HL-60 (cell line): ENCODE results near the gene RAB31.
"Not testable (repeated sequence)": the region's sequence is repeated elsewhere in the genome, so short reads cannot be mapped to it uniquely, and the experiment has no call there.

Source experiments
- CTCF ChIP-seq: IDR thresholded peaks from one replicate; pipeline ENCODE4 v1.5.1; 2011; ENCODE audit warnings: low read length, control low read depth, inconsistent platforms; ENCODE audit not compliant: insufficient read depth
- GABPA ChIP-seq: IDR thresholded peaks from 2 replicates; pipeline ENCODE4 v1.6.1; 2012; ENCODE audit warnings: low read depth
- POLR2AphosphoS5 ChIP-seq: IDR thresholded peaks from 2 replicates; pipeline ENCODE4 v1.6.1; 2012; ENCODE audit warnings: low read depth
- REST ChIP-seq: IDR thresholded peaks from 2 replicates; pipeline ENCODE4 v1.6.1; 2012; ENCODE audit warnings: low read depth; ENCODE audit not compliant: insufficient replicate concordance

DNA sequence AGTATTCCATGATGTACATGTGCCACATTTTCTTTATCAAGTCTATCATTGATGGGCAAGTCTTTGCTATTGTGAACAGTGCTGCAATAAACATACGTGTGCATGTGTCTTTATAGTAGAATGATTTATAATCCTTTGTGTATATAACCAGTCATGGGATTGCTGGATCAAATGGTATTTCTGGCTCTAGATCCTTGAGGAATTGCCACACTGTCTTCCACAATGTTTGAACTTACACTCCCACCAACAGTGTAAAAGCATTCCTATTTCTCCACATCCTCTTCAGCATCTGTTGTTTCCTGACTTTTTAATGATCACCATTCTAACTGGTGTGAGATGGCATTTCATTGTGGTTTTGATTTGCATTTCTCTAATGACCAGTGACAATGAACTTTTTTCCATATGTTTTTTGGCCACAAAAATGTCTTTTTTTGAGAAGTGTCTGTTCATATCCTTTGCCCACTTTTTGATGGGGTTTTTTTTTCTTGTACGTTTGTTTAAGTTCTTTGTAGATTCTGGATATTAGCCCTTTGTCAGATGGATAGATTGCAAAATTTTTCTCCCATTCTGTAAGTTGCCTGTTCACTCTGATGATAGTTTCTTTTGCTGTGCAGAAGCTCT is 60.1 kb downstream of the RAB31 start:
- TF ChIP-seq CTCF, REST, GABPA, POLR2AphosphoS5: not testable (repeated sequence)
